Activated effector memory CD4-positive, alpha-beta T cell treated with Interleukin-2 at 50 U/mL for 16 hours (primary cell): Measurements from ENCODE around the gene DNAJC5G.
"Not testable (repeated sequence)": the region's sequence is repeated elsewhere in the genome, so short reads cannot be mapped to it uniquely, and the experiment has no call there.

Experiments
- DNase-seq: peaks from one replicate; pipeline ENCODE4 v3.0.0-alpha.2; 2020

The DNAJC5G gene

GRCh38 chr2:27281855-27282559, 6.8 kb downstream of the DNAJC5G start, which contains the start of gene TRIM54:
Gene TRIM54, plus strand, starts transcription at chr2:27282429. Its CDS starts 303 bp downstream, at chr2:27282732.
- DNase-seq, result no peak

GRCh38 chr2:27282892-27283291, 7.7 kb downstream of the DNAJC5G start:
- DNase-seq, result no peak

GRCh38 chr2:27284996-27285395, 9.8 kb downstream of the DNAJC5G start:
- no peak for DNase-seq

- DNase-seq, result no peak
Measured at GRCh38 chr2:27285481-27285880, 10.2 kb downstream of the DNAJC5G start.

- no peak for DNase-seq
Measured at GRCh38 chr2:27288610-27289009, 13.4 kb downstream of the DNAJC5G start.

GRCh38 chr2:27290549-27290948, 15.3 kb downstream of the DNAJC5G start:
- DNase-seq, result no peak

- DNase-seq, result no peak
Measured at GRCh38 chr2:27291865-27292264, 16.6 kb downstream of the DNAJC5G start.

GRCh38 chr2:27294928-27295327, 19.7 kb downstream of the DNAJC5G start:
- DNase-seq, result no peak

GRCh38 chr2:27296481-27296880, 21.2 kb downstream of the DNAJC5G start:
- DNase-seq, result no peak

- DNase-seq, result no peak
Measured at GRCh38 chr2:27297195-27297594, 22.0 kb downstream of the DNAJC5G start.

- DNase-seq, result no peak
Measured at GRCh38 chr2:27298391-27299080, 23.3 kb downstream of the DNAJC5G start.

GRCh38 chr2:27300606-27301005, 25.4 kb downstream of the DNAJC5G start:
- DNase-seq, result not testable (repeated sequence)

GRCh38 chr2:27303093-27304025, 28.1 kb downstream of the DNAJC5G start:
- no peak for DNase-seq

GRCh38 chr2:27304488-27305240, 29.4 kb downstream of the DNAJC5G start:
- DNase-seq, result no peak

GRCh38 chr2:27305516-27305915, 30.3 kb downstream of the DNAJC5G start:
- DNase-seq, result no peak

GRCh38 chr2:27306136-27306535, 30.9 kb downstream of the DNAJC5G start:
- DNase-seq, result no peak

GRCh38 chr2:27306573-27307286, 31.5 kb downstream of the DNAJC5G start:
- no peak for DNase-seq

- DNase-seq, result no peak
Measured at GRCh38 chr2:27307287-27307544, 32.0 kb downstream of the DNAJC5G start.

- no peak for DNase-seq
Measured at GRCh38 chr2:27307545-27308358, 32.5 kb downstream of the DNAJC5G start.

- no peak for DNase-seq
Measured at GRCh38 chr2:27308359-27308881, 33.2 kb downstream of the DNAJC5G start, which contains the start of gene UCN. Gene UCN, minus strand, starts transcription at chr2:27308445. Its CDS starts 550 bp downstream, at chr2:27307895.

GRCh38 chr2:27309651-27310050, 34.4 kb downstream of the DNAJC5G start:
- no peak for DNase-seq
